Body of pancreas (tissue), 4 donors: ENCODE measurements around the gene SGPL1.

Experiments used
- POLR2A ChIP-seq, 3 donors: fragments of 450-650 bp; IDR thresholded peaks; one replicate each; pipeline ENCODE4 v1.6.1; 2016; ENCODE audit warnings: antibody characterized with exemption in 3 of 3, mild to moderate bottlenecking in 2 of 3
- TF ChIP-seq, protein P1 (sequence below), 7 experiments: fragments of 450-650 bp in 4 of 7; fragments of 200-600 bp in 3 of 7; sonication (generic) in 3 of 7; IDR thresholded peaks; one replicate each; pipeline ENCODE4 v1.5.1; 2016 to 2019; ENCODE audit warnings: antibody characterized with exemption in 7 of 7

DNA sequence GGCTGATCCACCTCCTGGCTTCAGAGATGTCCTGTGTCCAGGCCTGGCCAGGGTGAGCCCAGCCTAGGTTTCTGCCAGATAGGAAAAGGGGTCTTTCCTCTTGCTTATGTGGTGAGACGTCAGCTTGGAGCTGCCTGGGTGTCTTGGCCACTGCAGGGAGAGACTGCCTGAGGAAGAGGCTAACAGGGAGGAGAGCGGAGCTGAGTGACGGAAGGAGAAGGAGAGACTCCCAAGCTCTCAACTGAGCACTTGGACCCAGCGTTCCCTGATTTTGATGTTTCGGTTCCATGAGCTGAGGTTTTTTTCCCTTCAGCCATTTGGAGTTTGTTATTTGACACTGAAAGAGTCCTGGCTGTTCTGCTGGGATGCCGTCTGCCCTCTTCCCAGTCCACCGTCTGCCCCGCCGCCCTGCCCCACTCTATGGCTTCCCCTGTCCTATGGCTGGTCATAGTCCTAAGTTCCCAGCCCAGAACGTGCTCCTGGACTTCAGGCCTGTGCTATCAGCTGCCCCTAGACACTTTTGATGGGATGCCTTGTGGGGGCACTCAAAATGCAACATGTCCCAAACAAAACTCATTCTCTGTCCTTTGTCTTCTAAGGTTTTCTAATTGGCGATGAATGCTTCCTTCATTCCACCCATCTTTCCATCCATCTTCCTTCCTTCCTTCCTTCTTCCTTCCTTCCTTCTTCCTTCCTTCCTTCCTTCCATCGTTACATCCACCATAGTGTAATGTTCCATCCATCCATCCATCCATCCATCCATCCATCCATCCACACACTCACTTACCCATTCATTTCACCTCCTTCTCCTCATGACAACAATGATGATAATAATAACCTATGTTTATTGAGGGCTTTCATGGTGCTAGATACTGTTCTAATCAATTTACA lies 92.9 kb downstream of the SGPL1 start:
- TF ChIP-seq, protein P1, sequence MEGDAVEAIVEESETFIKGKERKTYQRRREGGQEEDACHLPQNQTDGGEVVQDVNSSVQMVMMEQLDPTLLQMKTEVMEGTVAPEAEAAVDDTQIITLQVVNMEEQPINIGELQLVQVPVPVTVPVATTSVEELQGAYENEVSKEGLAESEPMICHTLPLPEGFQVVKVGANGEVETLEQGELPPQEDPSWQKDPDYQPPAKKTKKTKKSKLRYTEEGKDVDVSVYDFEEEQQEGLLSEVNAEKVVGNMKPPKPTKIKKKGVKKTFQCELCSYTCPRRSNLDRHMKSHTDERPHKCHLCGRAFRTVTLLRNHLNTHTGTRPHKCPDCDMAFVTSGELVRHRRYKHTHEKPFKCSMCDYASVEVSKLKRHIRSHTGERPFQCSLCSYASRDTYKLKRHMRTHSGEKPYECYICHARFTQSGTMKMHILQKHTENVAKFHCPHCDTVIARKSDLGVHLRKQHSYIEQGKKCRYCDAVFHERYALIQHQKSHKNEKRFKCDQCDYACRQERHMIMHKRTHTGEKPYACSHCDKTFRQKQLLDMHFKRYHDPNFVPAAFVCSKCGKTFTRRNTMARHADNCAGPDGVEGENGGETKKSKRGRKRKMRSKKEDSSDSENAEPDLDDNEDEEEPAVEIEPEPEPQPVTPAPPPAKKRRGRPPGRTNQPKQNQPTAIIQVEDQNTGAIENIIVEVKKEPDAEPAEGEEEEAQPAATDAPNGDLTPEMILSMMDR (IDR thresholded peaks at IDR 0.05), result no peak
- no peak for TF ChIP-seq POLR2A (IDR thresholded peaks at IDR 0.05)
